GM12874 (cell line): ENCODE results near the gene GLIPR2.

ENCODE experiments used
- CTCF ChIP-seq: IDR thresholded peaks from 2 replicates; pipeline ENCODE4 v1.5.1; 2011; ENCODE audit warnings: low read depth, mild to moderate bottlenecking, control low read depth, low read length, moderate library complexity; ENCODE audit not compliant: insufficient read depth

GLIPR2 gene

GRCh38 chr9:36154331-36154952, 17.9 kb downstream of the GLIPR2 start:
- TF ChIP-seq CTCF = no peak

DNA sequence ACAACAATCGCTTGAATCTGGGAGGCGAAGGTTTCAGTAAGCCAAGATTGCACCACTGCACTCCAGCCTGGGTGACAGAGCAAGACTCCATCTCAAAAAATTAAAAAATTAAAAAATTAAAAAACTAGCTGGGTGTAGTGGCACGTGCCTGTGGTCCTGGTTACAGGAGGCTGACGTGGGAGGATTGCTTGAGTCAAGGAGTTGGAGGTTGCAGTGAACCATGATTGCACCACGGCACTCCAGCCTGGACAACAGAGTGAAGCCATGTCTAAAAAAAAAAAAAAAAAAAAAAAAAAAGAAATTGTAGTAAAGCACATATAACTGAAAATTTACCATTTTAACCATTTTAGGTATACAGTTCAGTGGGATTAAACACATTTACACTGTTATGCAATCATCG, 19.6 kb downstream of the GLIPR2 start:
- no peak for TF ChIP-seq CTCF

DNA sequence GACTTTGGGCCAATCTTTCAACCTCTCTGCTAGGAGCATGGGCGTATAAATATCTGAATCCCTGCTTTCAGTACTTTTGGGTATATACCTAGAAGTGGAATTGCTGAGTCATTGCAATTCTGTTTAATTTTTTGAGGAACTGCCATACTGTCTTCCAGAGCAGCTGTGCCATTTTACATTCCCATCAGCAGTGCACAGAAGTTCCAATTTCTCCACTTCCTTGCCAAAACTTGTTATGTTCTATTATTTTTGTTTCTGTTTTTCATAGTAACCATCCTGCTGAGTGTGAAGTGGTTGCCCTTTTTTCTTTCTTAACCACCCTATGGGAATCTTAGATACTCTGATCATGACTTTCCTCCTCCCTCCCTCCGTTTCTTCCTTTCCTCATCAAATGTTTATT, 21.6 kb downstream of the GLIPR2 start:
- TF ChIP-seq CTCF = no peak

GRCh38 chr9:36158917-36159316, 22.4 kb downstream of the GLIPR2 start:
- TF ChIP-seq CTCF = no peak

DNA sequence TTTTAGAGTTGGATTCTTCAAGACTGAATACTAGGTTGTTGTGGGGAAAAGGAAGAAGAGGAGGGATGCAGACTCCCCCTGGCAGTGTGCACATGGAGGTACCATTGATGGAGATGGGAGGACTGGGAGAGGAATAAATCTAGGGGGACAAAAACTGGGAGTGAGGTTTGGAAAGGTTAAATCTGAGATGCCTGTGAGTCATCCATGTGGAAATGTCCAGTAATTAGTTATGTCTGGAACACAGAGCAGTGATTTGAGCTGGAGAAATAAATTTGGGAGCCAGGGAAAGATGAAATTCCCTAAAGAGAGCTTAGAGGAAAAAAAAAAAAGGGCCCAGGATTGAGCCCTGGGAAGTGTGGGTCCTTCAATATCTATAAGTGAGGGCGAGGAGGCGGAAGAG, 24.7 kb downstream of the GLIPR2 start:
- TF ChIP-seq CTCF = no peak

DNA sequence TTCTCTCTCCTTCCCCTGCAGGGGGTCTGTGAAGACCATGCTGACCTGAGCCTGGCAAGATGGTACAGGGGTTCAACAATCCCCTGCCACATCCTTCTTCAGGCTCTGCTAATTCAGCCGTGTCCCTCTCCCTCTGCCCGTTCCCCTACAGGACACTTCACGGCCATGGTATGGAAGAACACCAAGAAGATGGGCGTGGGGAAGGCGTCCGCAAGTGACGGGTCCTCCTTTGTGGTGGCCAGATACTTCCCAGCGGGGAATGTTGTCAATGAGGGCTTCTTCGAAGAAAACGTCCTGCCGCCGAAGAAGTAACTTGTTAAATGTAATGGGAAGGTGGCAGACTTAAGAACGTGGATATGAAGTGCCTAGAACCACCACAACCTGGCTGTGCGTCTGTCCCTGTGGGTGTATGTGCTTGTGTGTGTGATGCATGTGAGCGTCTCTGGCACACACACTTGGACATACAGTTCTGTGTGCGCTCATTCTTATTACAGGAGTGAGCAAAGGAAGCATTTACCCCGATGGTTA, 25.7 kb downstream of the GLIPR2 start:
- no peak for TF ChIP-seq CTCF

GRCh38 chr9:36163049-36163785, 26.7 kb downstream of the GLIPR2 start:
- TF ChIP-seq CTCF = no peak
